Stimulated activated CD4-positive, alpha-beta T cell treated with anti-CD3 and anti-CD28 coated beads, Interleukin-12 subunit alpha, Interleukin-12 subunit beta, amount 100 ng/mL, for 48 hours (primary cell): ENCODE results near the gene CA10.

ENCODE experiments used
- DNase-seq, 3 donors: peaks; one replicate each; pipeline ENCODE4 v3.0.0-alpha.2; 2020; ENCODE audit warnings: low read depth in 2 of 3, low spot score in 1 of 3

Gene CA10

DNA sequence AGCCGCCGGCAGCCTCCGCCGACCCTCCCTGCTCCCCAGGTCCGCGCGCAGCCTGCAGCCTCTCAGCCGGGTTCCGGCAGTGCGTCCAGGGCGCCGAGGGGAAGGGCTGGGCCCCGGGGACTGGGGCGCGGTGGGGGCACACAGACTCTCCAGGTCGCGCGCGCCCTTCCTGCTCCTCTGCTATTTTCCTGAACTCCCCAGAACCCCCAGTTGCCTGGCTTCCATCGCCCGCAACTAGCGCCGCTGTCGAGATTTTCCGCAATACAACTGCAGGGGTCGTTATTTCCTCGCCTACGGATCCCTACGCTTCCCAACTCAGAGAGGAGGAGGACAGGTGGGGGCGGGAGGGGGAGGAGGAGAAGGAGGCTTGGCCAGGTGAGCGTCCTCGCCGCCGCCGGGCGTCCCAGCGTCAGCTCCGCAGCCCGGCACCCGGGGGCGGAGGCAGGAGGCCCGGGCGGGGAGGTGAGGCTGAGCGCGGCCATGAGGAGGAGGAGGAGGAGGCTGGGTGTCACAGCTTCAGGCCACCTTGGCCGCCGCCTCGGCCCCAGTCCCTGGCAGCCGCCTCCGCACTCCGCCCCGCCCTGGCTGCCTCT, at the start of gene CA10:
Gene CA10, minus strand, starts transcription at position 265 of the 593 bp plus-strand sequence.
- no peak for DNase-seq

- DNase-seq: no peak
Measured at GRCh38 chr17:52207796-52208195, 49.3 kb upstream of the CA10 start.

- DNase-seq: no peak
Measured at GRCh38 chr17:52202520-52203080, 44.1 kb upstream of the CA10 start.

GRCh38 chr17:52201767-52202519, 43.4 kb upstream of the CA10 start:
- no peak for DNase-seq

DNA sequence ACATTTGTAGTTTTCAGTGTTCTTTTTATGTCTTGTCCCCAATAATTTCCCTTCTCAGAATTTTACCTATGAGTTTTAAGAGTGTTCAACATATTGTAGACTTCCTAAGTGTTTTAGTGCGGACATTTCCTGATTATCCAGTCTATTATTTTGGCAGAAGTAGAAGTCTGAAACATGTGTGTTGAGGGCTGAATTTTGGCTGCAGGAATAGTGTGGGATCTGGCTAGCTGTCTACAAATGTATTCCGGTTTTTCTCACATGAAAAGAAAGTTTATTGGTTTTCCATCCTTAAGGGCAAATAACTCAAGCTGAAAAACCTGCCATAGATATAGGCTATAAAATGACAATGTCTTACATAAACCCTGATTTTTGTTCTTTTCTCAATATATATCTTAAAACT, 33.0 kb upstream of the CA10 start:
- DNase-seq: no peak

- DNase-seq: no peak
Measured at GRCh38 chr17:52181782-52182181, 23.3 kb upstream of the CA10 start.

GRCh38 chr17:52178012-52178411, 19.5 kb upstream of the CA10 start:
- DNase-seq: no peak

- no peak for DNase-seq
Measured at GRCh38 chr17:52170963-52171572, 12.6 kb upstream of the CA10 start.

- no peak for DNase-seq
Measured at GRCh38 chr17:52160136-52160567, 1.6 kb upstream of the CA10 start.

DNA sequence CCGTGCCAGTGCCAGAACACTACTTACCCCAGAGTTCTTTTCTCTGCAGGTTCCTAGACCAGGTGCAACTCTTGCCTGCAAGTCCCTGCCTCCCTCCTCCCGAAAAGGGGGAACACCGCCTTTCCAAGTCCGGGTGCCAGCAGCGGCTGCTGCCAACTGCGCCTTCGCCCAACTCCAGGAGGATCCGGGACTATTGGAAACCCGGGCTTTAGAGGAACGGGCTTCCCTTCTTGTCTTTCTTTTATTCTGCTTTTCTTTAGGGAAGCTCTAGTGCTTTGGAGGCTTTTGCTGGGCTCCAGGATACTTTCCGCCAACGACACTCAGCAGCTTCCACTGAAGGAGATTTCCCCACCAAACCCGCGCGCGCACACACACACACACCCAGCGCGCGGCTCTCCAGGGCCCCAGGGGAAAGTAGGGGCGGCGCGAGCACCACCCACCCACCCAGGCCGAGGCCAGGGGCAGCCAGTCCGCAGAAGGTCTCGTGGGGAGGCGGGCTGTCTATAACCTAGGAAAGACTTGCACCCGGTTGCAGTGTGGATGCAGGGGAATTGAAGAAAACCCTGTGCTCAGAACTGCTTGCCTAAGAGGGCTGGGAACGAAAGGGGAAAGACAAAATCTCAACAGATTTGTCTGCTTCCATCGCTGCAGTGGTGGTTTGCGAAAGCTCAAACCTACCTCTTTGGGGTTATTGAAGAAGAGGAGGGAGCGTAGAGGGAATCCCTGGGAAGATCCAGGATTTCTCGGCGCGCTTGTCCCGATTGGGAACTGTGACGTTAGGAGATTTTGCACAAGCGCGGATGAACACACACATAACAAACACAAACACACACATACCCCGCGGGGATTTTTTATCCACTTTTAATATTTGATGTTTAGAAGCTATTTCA, 977 bp upstream of the CA10 start:
- DNase-seq: no peak

GRCh38 chr17:52157603-52158449, 688 bp downstream of the CA10 start:
- DNase-seq: no peak

- DNase-seq: no peak
Measured at GRCh38 chr17:52156576-52157570, 1.6 kb downstream of the CA10 start.

DNA sequence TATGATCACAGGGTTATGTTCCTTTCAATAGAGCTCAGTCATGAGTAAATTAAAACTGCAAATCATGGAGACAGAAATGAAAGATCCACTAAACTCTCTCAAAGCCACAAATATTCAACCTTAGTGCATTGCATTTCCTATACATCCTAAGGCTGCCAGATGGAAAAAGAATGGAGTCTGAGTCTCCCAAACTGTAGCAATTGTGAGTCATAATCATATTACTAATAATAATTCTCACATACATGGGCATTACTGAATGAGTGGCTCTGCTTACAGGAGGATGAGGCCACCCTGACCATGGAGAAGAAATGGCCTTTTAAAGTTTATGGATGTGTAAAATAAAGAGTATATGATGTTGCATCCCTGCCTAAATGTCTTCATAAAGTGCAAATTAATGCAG, 3.2 kb downstream of the CA10 start:
- no peak for DNase-seq

GRCh38 chr17:52154466-52154865, 4.0 kb downstream of the CA10 start:
- no peak for DNase-seq

DNA sequence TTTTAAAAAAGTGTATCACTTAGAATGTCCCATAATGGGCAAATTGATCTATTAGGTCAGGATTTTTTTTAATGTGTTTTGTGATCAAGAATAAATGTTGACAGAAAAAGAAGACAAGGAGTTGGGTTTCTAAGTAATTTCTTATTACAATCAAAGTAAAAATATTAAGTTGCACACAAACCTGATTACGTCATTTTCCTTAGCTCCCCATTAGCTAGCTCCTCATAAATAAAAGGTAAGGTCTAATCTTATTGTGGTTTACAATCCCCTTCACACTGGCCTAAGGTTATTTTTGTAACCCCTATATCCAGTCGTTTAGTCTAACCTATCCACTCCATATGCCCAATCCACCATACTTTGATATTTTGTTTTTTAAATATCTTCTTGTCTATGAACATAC, 7.6 kb downstream of the CA10 start:
- DNase-seq: no peak

GRCh38 chr17:52149626-52150025, 8.9 kb downstream of the CA10 start:
- DNase-seq: no peak

- no peak for DNase-seq
Measured at GRCh38 chr17:52148969-52149351, 9.6 kb downstream of the CA10 start.

GRCh38 chr17:52148288-52148968, 10.1 kb downstream of the CA10 start:
- no peak for DNase-seq
